Measurements from ENCODE around the gene KRTAP5-10.
"Not testable (repeated sequence)": the region's sequence is repeated elsewhere in the genome, so short reads cannot be mapped to it uniquely, and the experiment has no call there.

GRCh38 chr11:71537977-71538665, 27.2 kb upstream of the KRTAP5-10 start, which contains the start of gene KRTAP5-8:
- not testable (repeated sequence) for TF ChIP-seq CTCF (IDR thresholded peaks at IDR 0.05; ENCODE audit: low read depth, low read length); POLR2A (IDR thresholded peaks at IDR 0.05; ENCODE audit: extremely low read depth, insufficient read length); MYC (IDR thresholded peaks at IDR 0.05; ENCODE audit: low read depth, low read length); MAX (IDR thresholded peaks at IDR 0.05; ENCODE audit: low read depth, low read length)

Measured in NB4 (cell line).